ENCODE measurements around the gene SUSD3. TPM values are rescaled to one million over a fixed set of nuclear protein-coding genes. Genes with fewer than 3 reads are reported as not detected.

Gene SUSD3
- total and polyA plus RNA-seq, 10 of the 15 experiments (the other 5 are each of a cell fraction or from before 2014, with no cell fraction given) = 2.5 to 92.0 (median 31.1) TPM

- Histone ChIP-seq H4K20me1 (ENCODE audit: control insufficient read depth, insufficient read depth) (no peaks in the 10 kb centered on the region), H2AFZ (ENCODE audit: control insufficient read depth, low read depth, low read length) (no peak overlapping the region), H3K9me3 (replicated peaks; ENCODE audit: control insufficient read depth, insufficient read depth, low read length) (no peaks in the 10 kb centered on the region), H3K9ac (ENCODE audit: control insufficient read depth, insufficient read depth, low read length) (no peak overlapping the region), H3K36me3 (ENCODE audit: control insufficient read depth in 2 of 2, insufficient read depth in 2 of 2, low read length in 1 of 2) (no peaks in the 10 kb centered on the region), H3K4me1 (ENCODE audit: control insufficient read depth, insufficient read depth, low read length) (peaks cover 32% of the 10 kb centered on the region), H3K79me2 (ENCODE audit: control insufficient read depth, insufficient read depth, low read length) (peaks cover 12% of the 10 kb centered on the region), H3K4me2 (ENCODE audit: control insufficient read depth, insufficient read depth) (peak overlapping the region; percentile 95), H3K4me3 (no peak overlapping the region), H3K27me3 (replicated peaks in 1 of 2; ENCODE audit: control insufficient read depth in 2 of 2, insufficient read depth in 2 of 2, low read length in 1 of 2) (no peaks in the 10 kb centered on the region; a peak in 1 of 4 replicates), H3K27ac (ENCODE audit: control insufficient read depth, insufficient read depth) (no peak overlapping the region; the same call in 1 of the 2 replicates)
- no TSS peak for BruUV-seq (replicated peaks)
- TF ChIP-seq PAX5 (IDR thresholded peaks at IDR 0.05; ENCODE audit: borderline replicate concordance, low read depth, low read length) (no peak), NFYB (IDR thresholded peaks at IDR 0.05; ENCODE audit: insufficient read depth, low read depth, low read length) (no peak), ZBTB11 (CRISPR knock-in tag; IDR thresholded peaks at IDR 0.05) (no peak), NBN (IDR thresholded peaks at IDR 0.05) (no peak), ZNF274 (IDR thresholded peaks at IDR 0.05; ENCODE audit: insufficient read depth, insufficient read length) (no peak), MXI1 (IDR thresholded peaks at IDR 0.05; ENCODE audit: low read depth, low read length) (no peak), KDM1A (IDR thresholded peaks at IDR 0.05; ENCODE audit: borderline replicate concordance) (no peak), SMC3 (IDR thresholded peaks at IDR 0.05; ENCODE audit: borderline replicate concordance, low read length) (no peak), GATAD2B (conservative IDR thresholded peaks at IDR 0.05; ENCODE audit: low read depth) (no peak), YBX1 (IDR thresholded peaks at IDR 0.05) (no peak), YY1 (IDR thresholded peaks at IDR 0.05; ENCODE audit: low read depth, low read length) (no peak), POLR2AphosphoS5 (IDR thresholded peaks at IDR 0.05; ENCODE audit: low read length) (no peak), ATF2 (IDR thresholded peaks at IDR 0.05; ENCODE audit: low read length) (no peak), CEBPZ (IDR thresholded peaks at IDR 0.05; ENCODE audit: low read depth, low read length) (no peak)
- FAIRE-seq (no peak), DNase-seq (ENCODE audit: low read depth, low spot score) (no peak), ATAC-seq (no peak)
- WGBS (ENCODE audit: insufficient coverage, insufficient replicate concordance, low lambda C conversion rate, missing lambda C conversion rate) = 70% methylated on average over 13 of the region's 13 CpGs
- ChIA-PET CTCF (interaction anchor here (0.5 kb wide), 1 partner anchor 334 kb away, joined by 3 read pairs; no protein-coding TSS in a partner anchor), RAD21 (ENCODE audit: unreplicated experiment) (interaction anchor here (5.4 kb wide), 1 partner anchor 23 kb away, joined by 21 read pairs; no protein-coding TSS in a partner anchor), POLR2A (interaction anchor here (0.5 to 1.0 kb wide), 3 partner anchors 11 to 81 kb away, joined by 3 to 5 read pairs (median 3); no protein-coding TSS in a partner anchor), SMC1A (ENCODE audit: uncharacterized antibody, unreplicated experiment) (interaction anchor here (1.2 to 2.5 kb wide), 2 partner anchors 12 to 23 kb away, joined by 4 to 6 read pairs; no protein-coding TSS in a partner anchor)
- intact Hi-C loops (cut with micrococcal nuclease; ENCODE audit: unreplicated experiment) (no loop called here), in situ Hi-C loops (cut with MboI) (no loop called here)
Measured at GRCh38 chr9:93131599-93132286, 73.2 kb downstream of the SUSD3 start.
